ENCODE measurements around the gene MFAP3.

GRCh38 chr5:154097031-154097430, 58.3 kb downstream of the MFAP3 start:
- no peak for TF ChIP-seq CTCF (conservative IDR thresholded peaks at IDR 0.05; ENCODE audit: low read length)
- TF ChIP-seq EZH2phosphoT487 (IDR thresholded peaks at IDR 0.05; ENCODE audit: borderline replicate concordance, low read depth, low read length) = no peak

All from OCI-LY7 (cell line).